Body of pancreas (tissue), 4 donors: Measurements from ENCODE around the gene ARHGAP24.

Source experiments
- CTCF ChIP-seq, 7 experiments: fragments of 450-650 bp in 4 of 7; fragments of 200-600 bp in 3 of 7; sonication (generic) in 3 of 7; IDR thresholded peaks; one replicate each; pipeline ENCODE4 v1.5.1; 2016 to 2019; ENCODE audit warnings: antibody characterized with exemption in 7 of 7
- POLR2A ChIP-seq, 3 donors: fragments of 450-650 bp; IDR thresholded peaks; one replicate each; pipeline ENCODE4 v1.6.1; 2016; ENCODE audit warnings: antibody characterized with exemption in 3 of 3, mild to moderate bottlenecking in 2 of 3

- no peak for TF ChIP-seq CTCF (IDR thresholded peaks at IDR 0.05)
- TF ChIP-seq POLR2A (IDR thresholded peaks at IDR 0.05) = no peak
Measured at GRCh38 chr4:85776096-85776495, 301.1 kb downstream of the ARHGAP24 start.
